SK-N-SH (cell line): ENCODE measurements around the gene SERPINA7. TPM values are rescaled to one million over a fixed set of nuclear protein-coding genes. Genes with fewer than 3 reads are reported as not detected.

ENCODE experiments used
- polyA plus RNA-seq, 3 experiments: library from polyadenylated mRNA; depleted of rRNA; stranded (reverse); fragments of >200 nt; gene quantifications; 2 replicates each; pipeline ENCODE4 v1.2.3, GENCODE V29; 2012

The SERPINA7 gene
- polyA plus RNA-seq, 1 of the 3 experiments (the other 2 are of a cell fraction): not detected

Other genes with a start within 250 kb of the SERPINA7 start
- 0.02 TPM in 1 of 2 replicates, not detected in the other for gene NRK, start 216.2 kb downstream of the SERPINA7 start, polyA plus RNA-seq (2012; rRNA removed)
- not detected in 2 replicates for gene PWWP3B, start 129.6 kb upstream of the SERPINA7 start, polyA plus RNA-seq (2012; rRNA removed)